AG09309 (cell line): ENCODE data around the gene DMKN.

ENCODE experiments used
- DNase-seq: peaks from one replicate; pipeline ENCODE4 v3.0.0-alpha.2; 2010; ENCODE audit warnings: low read depth
- H3K4me3 ChIP-seq: 2 replicates; pipeline ENCODE4 v1.5.1; 2011; ENCODE audit warnings: mild to moderate bottlenecking, low read depth, low read length, moderate library complexity; ENCODE audit not compliant: control insufficient read depth
- CTCF ChIP-seq: IDR thresholded peaks from 2 replicates; pipeline ENCODE4 v1.5.1; 2011; ENCODE audit warnings: mild to moderate bottlenecking, low read depth, low read length, inconsistent platforms; ENCODE audit not compliant: insufficient read depth, control insufficient read depth; ENCODE audit errors: missing control alignments

DMKN gene

GRCh38 chr19:35458731-35459391, 54.6 kb downstream of the DMKN start:
- no peak for TF ChIP-seq CTCF
- H3K4me3 ChIP-seq = no peak overlapping the region
- DNase-seq = no peak

- DNase-seq = no peak
- H3K4me3 ChIP-seq = no peak overlapping the region
- TF ChIP-seq CTCF = no peak
These were observed 55.3 kb downstream of the DMKN start for GRCh38 chr19:35458192-35458591.

- H3K4me3 ChIP-seq = no peak overlapping the region
- no peak for DNase-seq
- no peak for TF ChIP-seq CTCF
These were observed 56.3 kb downstream of the DMKN start for GRCh38 chr19:35457173-35457572.

- no peak for DNase-seq
- H3K4me3 ChIP-seq = no peak overlapping the region
- no peak for TF ChIP-seq CTCF
These were observed 57.7 kb downstream of the DMKN start for GRCh38 chr19:35455616-35456201.

GRCh38 chr19:35454663-35455062, 58.8 kb downstream of the DMKN start:
- no peak for TF ChIP-seq CTCF
- no peak for DNase-seq

GRCh38 chr19:35451338-35452096, 61.9 kb downstream of the DMKN start:
- no peak overlapping the region for H3K4me3 ChIP-seq
- no peak for TF ChIP-seq CTCF
- no peak for DNase-seq

More at GRCh38 chr19:35454663-35455062, 58.8 kb downstream of the DMKN start:
- H3K4me3 ChIP-seq = no peak overlapping the region
